ENCODE results near the gene HLA-DRB1.
"Not testable (repeated sequence)": the region's sequence is repeated elsewhere in the genome, so short reads cannot be mapped to it uniquely, and the experiment has no call there.

HLA-DRB1 gene

DNA sequence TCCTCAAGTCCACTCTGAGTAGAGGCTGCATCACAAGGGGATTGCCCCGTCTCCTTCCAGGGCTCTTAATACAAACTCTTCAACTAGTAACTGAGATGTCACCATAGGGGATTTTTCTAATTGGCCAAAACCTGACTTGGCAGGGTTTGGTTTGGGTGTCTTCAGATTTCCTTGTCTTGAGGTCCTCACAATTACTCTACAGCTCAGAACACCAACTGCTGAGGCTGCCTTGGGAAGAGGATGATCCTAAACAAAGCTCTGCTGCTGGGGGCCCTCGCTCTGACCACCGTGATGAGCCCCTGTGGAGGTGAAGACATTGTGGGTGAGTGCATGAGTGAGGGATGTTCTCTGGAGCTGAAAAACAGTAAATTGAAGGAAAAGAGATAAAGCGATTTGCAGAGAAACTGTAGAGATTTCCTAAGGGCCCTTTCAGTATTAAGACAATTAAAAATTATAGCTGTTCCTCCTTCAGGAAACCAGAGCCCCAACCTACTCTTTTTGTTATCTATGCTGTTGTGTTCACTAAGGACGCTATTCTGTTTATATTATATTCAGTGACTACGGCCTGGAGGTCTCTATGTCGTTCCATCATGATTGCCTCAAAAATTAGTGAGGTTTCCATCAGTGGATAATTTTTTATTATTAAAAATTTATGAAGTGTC is 47.7 kb upstream of the HLA-DRB1 start, which contains the start of gene HLA-DQA1:
Gene HLA-DQA1 (plus strand): TSS at position 188 of the 662 bp plus-strand sequence. CDS start 53 bp downstream, at position 241.
- H3K4me3 ChIP-seq (ENCODE audit: insufficient read depth, low read length, poor library complexity, severe bottlenecking), result peak within 1 kb of the TSS; percentile 77
- peak within 1 kb of the TSS; percentile 92 for H3K4me2 ChIP-seq (ENCODE audit: low read depth, low read length, poor library complexity, severe bottlenecking)
- no peaks in the 10 kb centered on the region for H3K9me3 ChIP-seq (ENCODE audit: insufficient read depth, low read length)
- peaks cover 30% of the 10 kb centered on the region for H3K79me2 ChIP-seq (ENCODE audit: insufficient read depth, low read length)
- peak within 1 kb of the TSS; percentile 70 for H3K27ac ChIP-seq (ENCODE audit: low read depth, low read length)
- no peaks in the 10 kb centered on the region for H3K36me3 ChIP-seq (ENCODE audit: low read length)
- H3F3A ChIP-seq (ENCODE audit: insufficient read depth), result peaks cover 12% of the 10 kb centered on the region; the same call in 1 of the 2 replicates
- H2AFZ ChIP-seq (ENCODE audit: low read depth, low read length, severe bottlenecking), result no peak within 1 kb of the TSS
- no peaks in the 10 kb centered on the region for H4K20me1 ChIP-seq (ENCODE audit: low read depth, low read length)
- TF ChIP-seq CTCF (IDR thresholded peaks at IDR 0.05; ENCODE audit: insufficient read depth, low read length, poor library complexity, severe bottlenecking), result no peak
- no peak for TF ChIP-seq EZH2phosphoT487 (conservative IDR thresholded peaks at IDR 0.05; ENCODE audit: low read length)
- no peaks in the 10 kb centered on the region for H3K27me3 ChIP-seq (ENCODE audit: low read length)
- H3K9ac ChIP-seq (ENCODE audit: low read length), result peak within 1 kb of the TSS; percentile 64
- no peaks in the 10 kb centered on the region for H3K9me2 ChIP-seq (replicated peaks; ENCODE audit: insufficient read depth, low read length)

DNA sequence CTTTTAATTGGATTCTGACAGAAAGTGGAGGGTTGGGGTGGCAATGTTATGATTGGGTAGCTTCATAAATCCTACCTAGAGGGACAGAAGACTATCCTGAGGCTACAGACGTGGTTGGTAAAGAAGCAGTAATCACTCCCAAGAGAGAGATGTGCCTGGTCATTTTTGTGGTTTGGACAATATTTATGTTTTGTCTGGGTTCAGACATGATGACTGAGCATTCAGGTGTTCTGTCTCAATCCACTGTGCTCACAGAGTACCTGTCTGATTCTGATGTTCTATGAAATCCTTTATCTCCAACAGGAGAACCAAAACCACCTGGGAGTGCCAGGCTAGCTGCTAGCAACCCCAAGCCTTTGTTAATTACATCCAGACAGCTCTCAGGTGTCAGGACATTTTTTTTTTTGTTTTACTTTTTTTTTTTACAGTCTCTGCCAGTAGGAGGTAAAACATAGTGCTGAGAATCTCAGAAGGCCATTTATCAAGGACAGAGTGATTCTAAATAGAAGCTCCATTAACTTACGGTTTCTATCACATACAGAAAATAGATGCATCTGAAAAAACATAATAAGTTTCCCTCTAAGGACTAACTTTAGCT is 46.0 kb upstream of the HLA-DRB1 start:
- no peaks in the 10 kb centered on the region for H3K9me3 ChIP-seq (ENCODE audit: insufficient read depth, low read length)
- TF ChIP-seq CTCF (IDR thresholded peaks at IDR 0.05; ENCODE audit: insufficient read depth, low read length, poor library complexity, severe bottlenecking) (no peak), EZH2phosphoT487 (conservative IDR thresholded peaks at IDR 0.05; ENCODE audit: low read length) (no peak)
- H3K27ac ChIP-seq (ENCODE audit: low read depth, low read length), result no peak overlapping the region
- H3K27me3 ChIP-seq (ENCODE audit: low read length), result no peaks in the 10 kb centered on the region
- H4K20me1 ChIP-seq (ENCODE audit: low read depth, low read length), result no peaks in the 10 kb centered on the region
- no peak overlapping the region for H2AFZ ChIP-seq (ENCODE audit: low read depth, low read length, severe bottlenecking)
- no peaks in the 10 kb centered on the region for H3K9me2 ChIP-seq (replicated peaks; ENCODE audit: insufficient read depth, low read length)
- no peaks in the 10 kb centered on the region for H3K36me3 ChIP-seq (ENCODE audit: low read length)
- H3K9ac ChIP-seq (ENCODE audit: low read length), result no peak overlapping the region
- no peak overlapping the region for H3K4me3 ChIP-seq (ENCODE audit: insufficient read depth, low read length, poor library complexity, severe bottlenecking)
- no peak overlapping the region for H3K4me2 ChIP-seq (ENCODE audit: low read depth, low read length, poor library complexity, severe bottlenecking)
- peaks cover 30% of the 10 kb centered on the region for H3K79me2 ChIP-seq (ENCODE audit: insufficient read depth, low read length)
- H3F3A ChIP-seq (ENCODE audit: insufficient read depth), result peaks cover 12% of the 10 kb centered on the region; the same call in 1 of the 2 replicates

- not testable (repeated sequence) for H3K27ac ChIP-seq (ENCODE audit: low read depth, low read length); H3K4me2 ChIP-seq (ENCODE audit: low read depth, low read length, poor library complexity, severe bottlenecking); H3K9me2 ChIP-seq (replicated peaks; ENCODE audit: insufficient read depth, low read length); H3K4me3 ChIP-seq (ENCODE audit: insufficient read depth, low read length, poor library complexity, severe bottlenecking); H3K79me2 ChIP-seq (ENCODE audit: insufficient read depth, low read length); H3K9me3 ChIP-seq (ENCODE audit: insufficient read depth, low read length); H4K20me1 ChIP-seq (ENCODE audit: low read depth, low read length); H3K27me3 ChIP-seq (ENCODE audit: low read length); H2AFZ ChIP-seq (ENCODE audit: low read depth, low read length, severe bottlenecking); H3K36me3 ChIP-seq (ENCODE audit: low read length); H3K9ac ChIP-seq (ENCODE audit: low read length)
- H3F3A ChIP-seq (ENCODE audit: insufficient read depth), result peaks cover 10% of the 10 kb centered on the region; the same call in 1 of the 2 replicates
These were observed 40.1 kb upstream of the HLA-DRB1 start for GRCh38 chr6:32629793-32630192.

DNA sequence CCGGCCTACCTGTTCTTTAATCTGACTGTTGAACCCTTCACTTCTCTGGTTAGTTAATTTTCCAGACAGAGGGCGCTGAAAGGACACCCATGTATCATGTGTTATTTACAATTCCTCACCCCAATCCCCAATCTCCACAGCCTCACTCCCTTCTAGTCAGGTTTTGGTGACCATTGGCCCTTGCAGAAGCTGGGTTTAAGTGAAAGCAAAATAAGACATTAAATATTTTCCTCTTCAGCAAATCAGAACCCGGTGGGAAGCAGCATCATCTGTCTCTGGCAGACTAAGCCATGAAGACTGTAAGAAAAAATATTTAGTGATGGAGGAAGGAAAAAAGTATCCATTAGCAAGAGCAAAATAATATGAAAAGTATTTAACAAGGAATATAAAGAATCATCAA is 38.2 kb upstream of the HLA-DRB1 start:
- H4K20me1 ChIP-seq (ENCODE audit: low read depth, low read length), result no peaks in the 10 kb centered on the region
- H3F3A ChIP-seq (ENCODE audit: insufficient read depth), result peaks cover 27% of the 10 kb centered on the region
- peak overlapping the region; percentile 72 for H2AFZ ChIP-seq (ENCODE audit: low read depth, low read length, severe bottlenecking)
- H3K9me2 ChIP-seq (replicated peaks; ENCODE audit: insufficient read depth, low read length), result no peaks in the 10 kb centered on the region
- peak overlapping the region; percentile 50 for H3K4me2 ChIP-seq (ENCODE audit: low read depth, low read length, poor library complexity, severe bottlenecking)
- H3K4me3 ChIP-seq (ENCODE audit: insufficient read depth, low read length, poor library complexity, severe bottlenecking), result no peak overlapping the region
- peak overlapping the region; percentile 59 for H3K27ac ChIP-seq (ENCODE audit: low read depth, low read length)
- TF ChIP-seq CTCF (IDR thresholded peaks at IDR 0.05; ENCODE audit: insufficient read depth, low read length, poor library complexity, severe bottlenecking) (no peak), EZH2phosphoT487 (conservative IDR thresholded peaks at IDR 0.05; ENCODE audit: low read length) (no peak)
- H3K9me3 ChIP-seq (ENCODE audit: insufficient read depth, low read length), result no peaks in the 10 kb centered on the region
- H3K27me3 ChIP-seq (ENCODE audit: low read length), result no peaks in the 10 kb centered on the region
- H3K79me2 ChIP-seq (ENCODE audit: insufficient read depth, low read length), result no peaks in the 10 kb centered on the region
- peak overlapping the region; percentile 19 for H3K9ac ChIP-seq (ENCODE audit: low read length)
- H3K36me3 ChIP-seq (ENCODE audit: low read length), result no peaks in the 10 kb centered on the region
